ENCODE data around the gene PCNX3.
"Not testable (repeated sequence)": the region's sequence is repeated elsewhere in the genome, so short reads cannot be mapped to it uniquely, and the experiment has no call there.

Gene PCNX3

DNA sequence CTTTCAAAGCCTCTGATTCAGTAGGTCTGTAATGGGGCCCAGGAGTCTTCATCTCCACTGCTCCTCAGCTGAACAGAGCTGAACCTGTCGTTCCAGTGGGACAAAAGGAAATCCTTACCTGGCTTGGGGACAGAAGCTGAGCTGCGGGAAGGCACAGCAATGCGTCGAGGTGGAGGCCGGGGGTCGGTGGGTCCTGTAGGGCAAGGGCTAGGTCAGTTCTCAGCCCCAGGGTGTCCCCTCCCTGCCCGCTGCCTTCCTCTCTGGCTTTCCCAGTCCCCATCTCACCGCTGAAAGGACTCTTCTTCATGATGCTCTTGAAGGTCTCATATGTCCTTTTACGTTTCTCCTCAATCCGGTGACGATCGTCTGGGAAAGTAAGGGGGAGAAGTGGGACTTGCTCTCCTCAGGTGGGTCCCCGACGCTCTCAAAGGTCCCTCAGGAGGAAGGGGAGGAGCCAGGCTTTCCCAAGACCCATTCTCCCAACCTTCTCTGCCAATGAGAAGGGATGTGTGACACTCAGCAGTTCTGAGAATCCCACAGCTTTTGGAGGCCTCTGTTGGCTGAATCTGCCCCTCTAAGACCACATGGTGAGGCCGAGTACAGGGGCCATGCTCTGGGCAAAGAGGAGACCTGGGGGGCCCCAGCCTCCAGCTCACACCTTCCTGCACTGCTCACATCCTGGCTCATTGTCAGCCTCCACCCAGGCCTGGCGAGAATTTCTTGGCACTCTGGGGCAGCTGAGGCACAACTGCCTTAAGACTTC, 40.2 kb downstream of the PCNX3 start:
- DNase-seq = no peak

DNA sequence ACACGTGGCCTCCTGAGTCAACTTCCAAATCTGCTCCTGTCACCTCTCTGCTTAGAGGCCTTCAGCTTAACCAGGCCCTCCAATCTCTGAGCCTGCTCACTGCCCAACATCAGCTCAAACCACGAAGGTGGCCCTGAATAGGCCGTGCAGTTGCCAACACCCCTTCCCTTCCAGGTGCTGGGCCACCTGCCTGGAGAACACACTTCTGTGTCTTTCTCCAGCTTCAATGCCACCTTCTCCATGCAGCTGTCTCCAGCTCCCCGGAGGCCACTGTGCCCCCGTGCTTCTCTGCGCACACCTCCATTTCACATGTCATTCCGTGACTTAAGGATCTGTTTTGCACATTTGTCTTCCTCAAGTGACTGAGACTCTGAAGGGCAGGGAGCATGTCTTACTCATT, 41.9 kb downstream of the PCNX3 start:
- DNase-seq = no peak

DNA sequence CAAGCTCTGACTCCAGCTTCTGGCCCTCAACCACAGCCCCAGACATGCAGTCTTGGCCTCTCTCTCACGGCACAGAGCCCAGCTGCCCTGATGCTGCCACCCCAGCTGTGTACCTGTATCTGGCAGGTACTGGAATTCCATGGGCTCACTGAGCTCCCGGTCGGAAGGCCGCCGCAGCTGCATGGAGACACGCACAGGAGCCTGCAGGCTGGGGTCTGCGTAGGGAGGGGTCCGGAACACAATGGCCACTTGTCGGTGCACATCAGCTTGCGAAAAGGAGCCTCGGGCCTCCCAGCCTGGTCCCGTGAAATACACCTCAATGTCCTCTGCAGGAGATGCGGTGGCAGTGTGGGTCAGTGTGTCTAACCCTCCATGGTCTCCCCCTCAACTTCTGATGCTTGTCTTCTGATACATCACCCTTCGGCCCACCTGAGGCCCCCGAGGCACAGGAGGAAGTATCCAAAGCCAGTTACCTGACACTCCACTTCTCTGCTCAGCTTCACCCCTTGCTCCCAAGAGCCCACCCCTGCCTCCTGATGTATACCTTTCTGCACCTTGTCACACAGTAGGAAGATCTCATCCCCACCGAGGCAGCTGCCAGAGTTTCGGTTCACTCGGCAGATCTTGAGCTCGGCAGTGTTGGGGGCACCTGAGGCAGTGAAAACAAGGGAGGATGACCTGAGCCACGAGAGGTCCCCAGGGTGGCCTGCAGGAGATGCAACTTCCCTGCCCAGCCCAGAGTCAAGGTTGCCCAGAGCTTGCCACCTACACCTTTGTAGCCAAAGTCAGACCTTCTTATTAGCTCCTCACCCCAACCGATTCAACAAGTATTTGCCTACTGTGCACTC, 42.8 kb downstream of the PCNX3 start:
- DNase-seq = no peak

DNA sequence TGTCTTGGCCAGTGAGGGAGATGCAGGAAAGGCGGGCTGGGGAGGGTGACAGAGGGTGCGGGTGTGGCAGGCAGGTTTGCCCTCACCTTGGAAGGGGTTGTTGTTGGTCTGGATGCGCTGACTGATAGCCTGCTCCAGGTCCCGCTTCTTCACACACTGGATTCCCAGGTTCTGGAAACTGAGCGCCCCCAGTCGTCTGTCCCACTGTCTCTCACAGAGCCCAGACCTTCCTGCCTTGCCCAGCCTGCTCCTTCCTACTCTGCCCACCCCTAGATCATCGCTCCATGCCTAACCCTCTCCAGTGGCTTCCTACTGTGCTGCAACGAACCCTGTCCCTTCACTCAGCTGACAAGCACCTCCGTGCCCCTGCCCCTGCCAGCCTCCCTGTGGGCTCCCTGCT, 44.5 kb downstream of the PCNX3 start:
- DNase-seq = no peak

DNA sequence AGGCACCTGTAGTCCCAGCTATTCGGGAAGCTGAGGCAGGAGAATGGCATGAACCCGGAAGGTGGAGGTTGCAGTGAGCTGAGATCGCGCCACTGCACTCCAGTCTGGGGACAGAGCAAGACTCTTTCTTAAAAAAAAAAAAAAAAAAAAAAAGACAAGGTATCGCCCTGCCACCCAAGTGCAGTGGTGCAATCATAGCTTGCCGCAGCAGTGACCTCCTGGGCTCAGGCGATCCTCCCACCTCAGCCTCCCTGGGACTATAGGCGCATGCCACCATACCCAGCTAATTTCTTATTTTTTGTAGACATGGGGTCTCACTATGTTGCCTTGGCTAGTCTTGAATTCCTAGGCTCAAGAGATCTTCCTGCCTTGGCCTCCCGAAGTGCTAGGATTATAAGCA, 45.3 kb downstream of the PCNX3 start:
- not testable (repeated sequence) for DNase-seq

DNA sequence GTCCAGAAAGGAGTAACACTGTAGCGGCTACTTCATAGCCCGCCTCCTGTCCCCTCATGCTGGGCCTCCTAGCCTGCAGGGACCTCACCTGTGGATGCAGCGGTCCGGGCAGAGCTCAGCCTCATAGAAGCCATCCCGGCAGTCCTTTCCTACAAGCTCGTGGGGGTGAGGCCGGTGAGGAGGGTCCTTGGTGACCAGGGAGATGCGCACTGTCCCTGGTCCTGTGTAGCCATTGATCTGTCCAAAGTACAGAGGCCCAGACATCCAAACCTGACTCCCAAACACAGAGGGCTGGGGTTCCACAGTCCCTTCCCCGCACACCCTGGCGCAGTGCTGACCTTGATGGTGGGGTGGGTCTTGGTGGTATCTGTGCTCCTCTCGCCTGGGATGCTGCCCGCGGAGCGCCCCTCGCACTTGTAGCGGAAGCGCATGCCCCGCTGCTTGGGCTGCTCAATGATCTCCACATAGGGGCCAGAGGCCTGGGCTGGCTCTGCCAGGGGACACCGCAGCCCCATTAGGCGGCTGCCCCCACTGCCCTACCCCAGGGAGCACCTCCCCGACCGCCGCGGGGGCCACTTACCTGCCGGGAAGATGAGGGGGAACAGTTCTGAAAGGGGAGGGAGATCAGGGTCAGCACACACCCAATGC, 46.1 kb downstream of the PCNX3 start:
- no peak for DNase-seq

DNA sequence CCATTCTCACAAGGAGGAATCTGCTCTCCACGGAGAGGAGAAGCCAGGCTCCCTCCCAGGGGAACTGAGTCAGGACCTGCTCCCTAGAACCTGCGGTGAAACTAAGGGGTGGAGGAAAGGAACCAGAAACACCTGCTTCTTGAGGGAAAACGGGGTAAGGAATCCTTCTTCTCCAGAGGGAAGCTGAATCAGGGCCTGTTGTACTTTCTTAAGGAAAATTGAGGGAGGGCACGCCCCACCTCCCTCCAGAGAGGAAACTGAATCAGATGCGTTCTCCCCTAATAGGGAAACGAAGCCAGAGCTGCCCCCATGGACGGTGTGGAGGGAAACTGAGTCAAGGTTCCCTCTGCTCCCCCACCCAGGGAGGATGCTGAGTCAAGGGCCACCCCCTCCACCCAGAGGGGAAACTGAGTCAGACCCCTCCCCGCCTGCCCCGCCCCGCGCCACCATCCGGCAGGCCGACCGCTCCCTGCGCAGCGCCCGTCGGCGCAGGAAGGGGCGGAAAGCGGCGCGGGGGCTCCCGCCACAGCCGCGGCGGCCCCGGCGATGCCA, 46.7 kb downstream of the PCNX3 start:
- no peak for DNase-seq

DNA sequence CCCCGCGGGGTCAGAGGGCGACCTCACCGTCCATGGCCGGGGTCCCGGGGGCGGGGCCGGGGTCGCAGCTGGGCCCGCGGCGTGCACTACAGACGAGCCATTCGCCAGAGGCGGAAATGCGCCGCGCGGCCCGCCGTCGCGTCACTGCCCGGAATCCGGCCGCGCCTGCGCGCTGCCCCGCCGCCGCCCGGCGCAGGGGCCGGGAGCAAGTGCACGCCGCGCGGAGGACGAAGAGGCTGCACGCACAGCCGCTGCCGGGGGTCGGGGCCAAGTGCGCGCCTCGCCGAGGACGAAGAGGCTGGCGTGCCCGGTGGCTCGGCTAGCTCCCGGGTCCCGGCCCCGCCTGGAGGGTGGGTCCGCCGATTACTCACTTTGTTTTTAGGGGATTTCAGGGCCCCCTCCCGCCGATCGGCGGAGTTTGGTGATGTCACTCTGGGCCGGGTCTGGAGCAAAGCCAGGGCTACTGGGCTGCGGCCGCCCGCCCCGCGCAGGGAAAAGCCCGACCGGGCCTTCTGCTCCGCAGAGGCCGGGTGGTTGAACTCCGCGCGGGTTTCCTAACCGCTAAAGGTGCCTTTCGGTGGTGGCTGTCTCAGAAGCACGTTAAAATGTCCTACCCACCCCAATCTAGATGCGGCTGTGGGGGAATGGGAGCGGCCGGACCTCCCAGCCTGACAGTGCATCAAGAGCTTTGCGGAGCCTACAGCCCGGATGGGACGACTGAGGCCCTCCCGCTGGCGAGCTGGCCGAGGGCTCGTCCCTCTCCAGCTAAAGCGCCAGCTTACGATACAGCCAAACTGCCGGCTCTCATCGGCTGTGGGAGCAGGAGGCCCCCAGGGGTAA, 47.4 kb downstream of the PCNX3 start, which contains the start of gene RELA:
Gene RELA, minus strand, starts transcription at position 118 of the 840 bp plus-strand sequence. Its CDS starts 84 bp downstream, at position 34.
- DNase-seq = no peak

DNA sequence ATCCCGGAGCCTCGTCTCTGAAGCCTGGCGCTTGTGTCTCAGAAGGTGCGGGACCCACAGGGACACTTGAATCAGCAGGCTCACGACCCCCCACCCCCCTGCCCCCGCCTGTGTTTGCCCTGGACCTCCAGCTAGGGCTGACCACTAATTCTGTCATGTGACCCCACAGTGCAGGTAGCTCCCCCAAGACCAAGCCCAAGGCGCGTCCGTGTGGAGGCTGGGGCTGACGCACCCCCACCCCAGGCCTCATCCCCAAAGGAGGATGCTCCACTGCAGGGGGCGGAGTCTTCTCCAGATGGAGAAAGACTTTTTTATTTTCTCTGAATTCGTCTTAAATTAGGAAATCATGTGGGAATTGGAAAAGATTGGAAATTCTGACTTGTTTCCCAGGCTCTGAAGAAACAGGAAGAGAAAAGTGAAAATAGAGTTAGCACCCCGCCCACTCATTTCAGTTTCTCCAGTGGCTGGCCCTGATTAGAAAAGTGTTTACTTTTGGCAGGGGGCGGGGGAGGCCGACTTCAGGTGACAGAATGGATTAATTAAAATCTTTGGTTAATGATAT, 48.1 kb downstream of the PCNX3 start:
- no peak for DNase-seq

DNA sequence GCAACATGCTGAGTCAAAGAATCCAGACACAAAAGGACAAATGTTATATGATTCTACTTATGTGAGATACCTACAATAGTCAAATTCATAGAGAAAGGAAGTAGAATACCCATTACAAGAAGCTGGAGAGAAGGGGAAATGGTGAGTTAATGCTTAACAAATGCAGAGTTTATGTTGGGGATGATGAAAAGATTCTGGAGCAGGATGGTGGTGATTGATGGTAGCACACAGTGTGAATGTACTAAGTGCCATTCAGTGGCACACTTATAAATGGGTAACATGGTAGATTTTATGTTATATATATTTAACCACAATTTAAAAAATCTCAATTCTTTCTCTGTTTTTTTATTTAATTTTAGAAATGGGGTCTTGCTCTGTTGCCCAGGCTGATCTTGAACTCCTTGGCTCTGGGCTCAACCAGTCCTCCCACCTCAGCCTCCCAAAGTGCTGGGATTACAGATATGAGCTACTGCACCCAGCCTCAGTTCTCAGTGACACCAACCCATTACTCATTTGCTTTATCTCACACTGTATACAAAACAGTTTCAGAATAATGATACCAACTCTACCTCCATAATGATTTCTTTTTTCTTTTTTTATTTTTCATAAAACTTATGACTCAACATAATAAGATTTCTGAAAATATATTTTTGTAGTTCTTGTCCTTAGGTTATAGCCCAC, 56.7 kb downstream of the PCNX3 start:
- DNase-seq = no peak

DNA sequence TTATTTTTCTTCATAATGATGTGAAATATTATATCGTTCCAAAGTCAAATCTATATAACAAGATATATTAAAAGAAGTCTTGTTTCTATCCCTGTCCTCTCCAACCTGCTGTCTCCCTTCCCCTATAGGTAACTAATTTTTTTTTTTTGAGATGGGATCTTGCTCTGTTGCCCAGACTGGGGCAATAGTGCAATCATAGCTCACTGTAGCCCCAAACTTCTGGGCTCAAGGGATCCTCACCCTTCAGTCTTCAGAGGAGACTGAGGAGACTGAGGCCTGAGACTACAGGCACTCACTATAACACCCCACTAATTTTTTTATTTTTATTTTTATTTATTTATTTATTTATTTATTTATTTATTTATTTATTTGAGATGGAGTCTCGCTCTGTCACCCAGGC, 57.4 kb downstream of the PCNX3 start:
- no peak for DNase-seq

DNA sequence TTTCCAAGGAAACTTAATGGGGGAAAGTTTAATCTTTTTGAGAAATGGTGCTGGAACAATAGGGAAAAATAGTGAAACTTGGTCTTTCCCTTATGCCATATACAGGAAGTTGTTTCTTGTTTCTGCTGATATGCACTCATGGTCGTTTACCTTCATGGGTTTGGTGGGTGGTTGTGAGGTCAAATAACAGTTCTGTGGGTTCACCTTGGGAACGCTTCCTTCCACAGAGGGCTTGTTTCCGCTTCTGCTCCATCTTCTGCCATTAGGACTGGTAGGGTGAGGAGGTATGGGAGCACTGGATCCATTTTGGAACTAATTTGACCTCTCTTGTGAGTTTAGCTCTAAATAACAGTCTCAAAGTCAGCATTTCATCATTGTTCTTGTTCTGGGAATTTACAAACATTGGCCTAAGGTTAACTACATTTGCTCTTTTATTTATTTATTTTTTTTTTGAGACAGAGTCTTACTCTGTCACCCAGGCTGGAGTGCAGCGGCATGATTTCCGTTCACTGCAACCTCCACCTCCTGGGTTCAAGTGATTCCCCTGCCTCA, 64.7 kb downstream of the PCNX3 start:
- no peak for DNase-seq

DNA sequence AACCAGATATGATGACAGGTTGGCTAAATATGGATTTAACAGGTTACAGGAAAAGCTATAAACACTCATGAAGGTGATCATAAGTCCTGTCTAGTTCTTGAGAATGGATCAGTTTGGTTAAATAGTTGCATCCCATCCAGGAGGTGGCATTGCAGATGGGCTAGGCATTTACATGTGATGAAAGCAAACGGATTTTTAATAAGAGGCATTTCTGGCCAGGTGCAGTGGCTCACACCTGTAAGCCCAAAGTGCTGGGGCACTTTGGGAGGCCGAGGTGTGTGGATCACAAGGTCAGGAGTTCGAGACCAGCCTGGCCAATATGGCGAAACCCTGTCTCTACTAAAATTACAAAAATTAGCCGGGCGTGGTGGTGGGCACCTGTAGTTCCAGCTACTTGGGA, 67.9 kb downstream of the PCNX3 start:
- not testable (repeated sequence) for DNase-seq

DNA sequence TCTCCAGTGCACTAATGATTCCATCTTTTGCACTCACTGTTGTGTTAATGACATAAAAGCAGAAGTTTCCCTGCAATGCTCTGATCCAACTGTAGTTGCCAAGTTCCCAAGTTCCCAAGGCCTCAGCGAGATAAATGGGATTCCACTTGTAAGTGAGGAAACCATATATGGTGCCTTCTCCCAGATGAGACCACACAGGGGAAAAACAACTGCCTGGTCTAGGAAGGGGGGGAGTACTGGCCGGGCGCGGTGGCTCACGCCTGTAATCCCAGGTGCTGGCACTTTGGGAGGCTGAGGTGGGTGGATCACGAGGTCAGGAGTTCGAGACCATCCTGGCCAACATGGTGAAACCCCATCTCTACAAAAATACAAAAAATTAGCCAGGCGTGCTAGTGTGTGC, 70.4 kb downstream of the PCNX3 start:
- DNase-seq = no peak

All from NCI-H524 treated with DMSO at 0.1 percent for 48 hours (cell line).